Measurements from ENCODE around the gene B3GNT7. TPM values are rescaled to one million over a fixed set of nuclear protein-coding genes. Genes with fewer than 3 reads are reported as not detected.

B3GNT7 gene
- total and polyA plus RNA-seq, 2 experiments from 2014 or later: 44.2 to 89.4 TPM

DNA sequence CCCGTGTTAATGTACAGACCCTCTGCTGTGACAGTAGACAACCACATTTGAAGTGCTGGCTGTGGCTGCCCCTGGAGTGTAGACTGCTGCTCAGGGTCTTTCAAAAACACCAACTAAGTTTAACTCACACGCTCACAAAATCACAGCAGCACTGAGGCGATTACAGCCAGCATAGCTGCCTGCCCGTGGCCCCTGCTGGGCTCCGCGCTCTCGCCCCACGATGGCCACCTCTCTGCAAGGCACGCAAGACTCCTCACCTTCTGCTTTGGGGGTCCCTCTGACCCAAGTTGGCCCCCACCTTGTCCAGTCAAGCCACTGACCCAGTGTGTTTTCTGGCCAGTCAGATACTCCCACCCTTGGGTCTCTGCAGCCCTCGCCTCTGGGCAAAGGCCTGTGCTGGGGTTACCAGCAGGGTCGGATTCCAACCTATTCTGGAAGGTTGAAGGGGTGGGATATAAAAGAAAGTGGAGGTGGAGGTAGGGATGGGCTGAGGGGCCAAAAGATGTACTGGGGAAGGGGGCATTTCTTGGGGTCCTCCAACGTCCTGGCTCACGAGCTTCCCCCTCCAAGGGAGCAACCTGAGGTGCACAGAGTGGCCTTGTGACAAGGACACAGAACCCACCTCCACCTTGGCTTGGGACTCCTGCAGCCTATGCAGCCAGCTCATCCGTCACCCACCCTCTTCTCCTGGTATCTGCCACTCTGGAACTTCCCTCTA is 2.9 kb upstream of the B3GNT7 start (continued):
- TF ChIP-seq, protein P1, sequence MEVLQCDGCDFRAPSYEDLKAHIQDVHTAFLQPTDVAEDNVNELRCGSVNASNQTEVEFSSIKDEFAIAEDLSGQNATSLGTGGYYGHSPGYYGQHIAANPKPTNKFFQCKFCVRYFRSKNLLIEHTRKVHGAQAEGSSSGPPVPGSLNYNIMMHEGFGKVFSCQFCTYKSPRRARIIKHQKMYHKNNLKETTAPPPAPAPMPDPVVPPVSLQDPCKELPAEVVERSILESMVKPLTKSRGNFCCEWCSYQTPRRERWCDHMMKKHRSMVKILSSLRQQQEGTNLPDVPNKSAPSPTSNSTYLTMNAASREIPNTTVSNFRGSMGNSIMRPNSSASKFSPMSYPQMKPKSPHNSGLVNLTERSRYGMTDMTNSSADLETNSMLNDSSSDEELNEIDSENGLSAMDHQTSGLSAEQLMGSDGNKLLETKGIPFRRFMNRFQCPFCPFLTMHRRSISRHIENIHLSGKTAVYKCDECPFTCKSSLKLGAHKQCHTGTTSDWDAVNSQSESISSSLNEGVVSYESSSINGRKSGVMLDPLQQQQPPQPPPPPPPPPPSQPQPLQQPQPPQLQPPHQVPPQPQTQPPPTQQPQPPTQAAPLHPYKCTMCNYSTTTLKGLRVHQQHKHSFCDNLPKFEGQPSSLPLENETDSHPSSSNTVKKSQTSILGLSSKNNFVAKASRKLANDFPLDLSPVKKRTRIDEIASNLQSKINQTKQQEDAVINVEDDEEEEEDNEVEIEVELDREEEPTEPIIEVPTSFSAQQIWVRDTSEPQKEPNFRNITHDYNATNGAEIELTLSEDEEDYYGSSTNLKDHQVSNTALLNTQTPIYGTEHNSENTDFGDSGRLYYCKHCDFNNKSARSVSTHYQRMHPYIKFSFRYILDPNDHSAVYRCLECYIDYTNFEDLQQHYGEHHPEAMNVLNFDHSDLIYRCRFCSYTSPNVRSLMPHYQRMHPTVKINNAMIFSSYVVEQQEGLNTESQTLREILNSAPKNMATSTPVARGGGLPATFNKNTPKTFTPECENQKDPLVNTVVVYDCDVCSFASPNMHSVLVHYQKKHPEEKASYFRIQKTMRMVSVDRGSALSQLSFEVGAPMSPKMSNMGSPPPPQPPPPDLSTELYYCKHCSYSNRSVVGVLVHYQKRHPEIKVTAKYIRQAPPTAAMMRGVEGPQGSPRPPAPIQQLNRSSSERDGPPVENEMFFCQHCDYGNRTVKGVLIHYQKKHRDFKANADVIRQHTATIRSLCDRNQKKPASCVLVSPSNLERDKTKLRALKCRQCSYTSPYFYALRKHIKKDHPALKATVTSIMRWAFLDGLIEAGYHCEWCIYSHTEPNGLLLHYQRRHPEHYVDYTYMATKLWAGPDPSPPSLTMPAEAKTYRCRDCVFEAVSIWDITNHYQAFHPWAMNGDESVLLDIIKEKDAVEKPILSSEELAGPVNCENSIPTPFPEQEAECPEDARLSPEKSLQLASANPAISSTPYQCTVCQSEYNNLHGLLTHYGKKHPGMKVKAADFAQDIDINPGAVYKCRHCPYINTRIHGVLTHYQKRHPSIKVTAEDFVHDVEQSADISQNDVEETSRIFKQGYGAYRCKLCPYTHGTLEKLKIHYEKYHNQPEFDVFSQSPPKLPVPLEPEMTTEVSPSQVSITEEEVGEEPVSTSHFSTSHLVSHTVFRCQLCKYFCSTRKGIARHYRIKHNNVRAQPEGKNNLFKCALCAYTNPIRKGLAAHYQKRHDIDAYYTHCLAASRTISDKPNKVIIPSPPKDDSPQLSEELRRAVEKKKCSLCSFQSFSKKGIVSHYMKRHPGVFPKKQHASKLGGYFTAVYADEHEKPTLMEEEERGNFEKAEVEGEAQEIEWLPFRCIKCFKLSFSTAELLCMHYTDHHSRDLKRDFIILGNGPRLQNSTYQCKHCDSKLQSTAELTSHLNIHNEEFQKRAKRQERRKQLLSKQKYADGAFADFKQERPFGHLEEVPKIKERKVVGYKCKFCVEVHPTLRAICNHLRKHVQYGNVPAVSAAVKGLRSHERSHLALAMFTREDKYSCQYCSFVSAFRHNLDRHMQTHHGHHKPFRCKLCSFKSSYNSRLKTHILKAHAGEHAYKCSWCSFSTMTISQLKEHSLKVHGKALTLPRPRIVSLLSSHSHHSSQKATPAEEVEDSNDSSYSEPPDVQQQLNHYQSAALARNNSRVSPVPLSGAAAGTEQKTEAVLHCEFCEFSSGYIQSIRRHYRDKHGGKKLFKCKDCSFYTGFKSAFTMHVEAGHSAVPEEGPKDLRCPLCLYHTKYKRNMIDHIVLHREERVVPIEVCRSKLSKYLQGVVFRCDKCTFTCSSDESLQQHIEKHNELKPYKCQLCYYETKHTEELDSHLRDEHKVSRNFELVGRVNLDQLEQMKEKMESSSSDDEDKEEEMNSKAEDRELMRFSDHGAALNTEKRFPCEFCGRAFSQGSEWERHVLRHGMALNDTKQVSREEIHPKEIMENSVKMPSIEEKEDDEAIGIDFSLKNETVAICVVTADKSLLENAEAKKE (CRISPR knock-in tag; IDR thresholded peaks at IDR 0.05): no peak
- TF ChIP-seq ZNF114 (CRISPR knock-in tag; IDR thresholded peaks at IDR 0.05) (no peak), JUNB (IDR thresholded peaks at IDR 0.05; ENCODE audit: unreplicated experiment) (no peak), CREB1 (CRISPR knock-in tag; IDR thresholded peaks at IDR 0.05; ENCODE audit: low read depth) (no peak), STAT1 (IDR thresholded peaks at IDR 0.05; ENCODE audit: unreplicated experiment) (no peak)
- TF ChIP-seq, protein P2, sequence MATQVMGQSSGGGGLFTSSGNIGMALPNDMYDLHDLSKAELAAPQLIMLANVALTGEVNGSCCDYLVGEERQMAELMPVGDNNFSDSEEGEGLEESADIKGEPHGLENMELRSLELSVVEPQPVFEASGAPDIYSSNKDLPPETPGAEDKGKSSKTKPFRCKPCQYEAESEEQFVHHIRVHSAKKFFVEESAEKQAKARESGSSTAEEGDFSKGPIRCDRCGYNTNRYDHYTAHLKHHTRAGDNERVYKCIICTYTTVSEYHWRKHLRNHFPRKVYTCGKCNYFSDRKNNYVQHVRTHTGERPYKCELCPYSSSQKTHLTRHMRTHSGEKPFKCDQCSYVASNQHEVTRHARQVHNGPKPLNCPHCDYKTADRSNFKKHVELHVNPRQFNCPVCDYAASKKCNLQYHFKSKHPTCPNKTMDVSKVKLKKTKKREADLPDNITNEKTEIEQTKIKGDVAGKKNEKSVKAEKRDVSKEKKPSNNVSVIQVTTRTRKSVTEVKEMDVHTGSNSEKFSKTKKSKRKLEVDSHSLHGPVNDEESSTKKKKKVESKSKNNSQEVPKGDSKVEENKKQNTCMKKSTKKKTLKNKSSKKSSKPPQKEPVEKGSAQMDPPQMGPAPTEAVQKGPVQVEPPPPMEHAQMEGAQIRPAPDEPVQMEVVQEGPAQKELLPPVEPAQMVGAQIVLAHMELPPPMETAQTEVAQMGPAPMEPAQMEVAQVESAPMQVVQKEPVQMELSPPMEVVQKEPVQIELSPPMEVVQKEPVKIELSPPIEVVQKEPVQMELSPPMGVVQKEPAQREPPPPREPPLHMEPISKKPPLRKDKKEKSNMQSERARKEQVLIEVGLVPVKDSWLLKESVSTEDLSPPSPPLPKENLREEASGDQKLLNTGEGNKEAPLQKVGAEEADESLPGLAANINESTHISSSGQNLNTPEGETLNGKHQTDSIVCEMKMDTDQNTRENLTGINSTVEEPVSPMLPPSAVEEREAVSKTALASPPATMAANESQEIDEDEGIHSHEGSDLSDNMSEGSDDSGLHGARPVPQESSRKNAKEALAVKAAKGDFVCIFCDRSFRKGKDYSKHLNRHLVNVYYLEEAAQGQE (IDR thresholded peaks at IDR 0.05; ENCODE audit: unreplicated experiment): no peak
- TF ChIP-seq, protein P3, sequence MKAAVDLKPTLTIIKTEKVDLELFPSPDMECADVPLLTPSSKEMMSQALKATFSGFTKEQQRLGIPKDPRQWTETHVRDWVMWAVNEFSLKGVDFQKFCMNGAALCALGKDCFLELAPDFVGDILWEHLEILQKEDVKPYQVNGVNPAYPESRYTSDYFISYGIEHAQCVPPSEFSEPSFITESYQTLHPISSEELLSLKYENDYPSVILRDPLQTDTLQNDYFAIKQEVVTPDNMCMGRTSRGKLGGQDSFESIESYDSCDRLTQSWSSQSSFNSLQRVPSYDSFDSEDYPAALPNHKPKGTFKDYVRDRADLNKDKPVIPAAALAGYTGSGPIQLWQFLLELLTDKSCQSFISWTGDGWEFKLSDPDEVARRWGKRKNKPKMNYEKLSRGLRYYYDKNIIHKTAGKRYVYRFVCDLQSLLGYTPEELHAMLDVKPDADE (IDR thresholded peaks at IDR 0.05): no peak
